HepG2 (cell line): ENCODE results near the gene SCYGR4. TPM values are rescaled to one million over a fixed set of nuclear protein-coding genes. Genes with fewer than 3 reads are reported as not detected.

Experiments
- ATAC-seq: fragments of 200-7000 bp; cut with Tn5 transposase; 3 replicates; pipeline ENCODE4 v1.9.1; 2020; ENCODE audit warnings: mild to moderate bottlenecking, moderate library complexity
- BruUV-seq: library from RNA; stranded (reverse); fragments of 400-500 nt; replicated peaks from 2 replicates; lab custom pipeline; 2021; lab: Mats Ljungman, UMichigan
- CTCF ChIA-PET: fragments of 300-600 bp; formaldehyde crosslinking; extraction: SDS; loops from one replicate; lab custom pipeline; 2021; ENCODE audit warnings: low total read pairs, inconsistent platforms, low intra/inter-chr PET ratio; lab: Yijun Ruan, JAX
- POLR2A ChIA-PET: fragments of 350-600 bp; sonication (Branson Sonifier 250); formaldehyde crosslinking; loops from one replicate; lab custom pipeline; 2020; ENCODE audit warnings: antibody characterized with exemption, inconsistent platforms; lab: Yijun Ruan, JAX
- DNase-seq: peaks from one replicate; pipeline ENCODE4 v3.0.0-alpha.2; 2015; ENCODE audit warnings: low spot score
- FAIRE-seq: peaks from 3 replicates; lab custom pipeline; 2011; peaks lifted over from hg19 to GRCh38; lab: Jason Lieb, UNC
- H2AFZ ChIP-seq: one replicate; pipeline ENCODE4 v1.6.1; 2011; ENCODE audit warnings: low read length, inconsistent platforms
- H3K27ac ChIP-seq: fragments of 300-600 bp; 3 replicates; pipeline ENCODE4 v1.8.0; 2011; ENCODE audit warnings: mixed run types, mild to moderate bottlenecking, mixed read lengths, low read length, inconsistent platforms; ENCODE audit not compliant: insufficient read depth; ENCODE audit errors: extremely low read length
- H3K27me3 ChIP-seq, 2 experiments: fragments of 200-600 bp in 1 of 2; 2 replicates in 1 of 2; 3 replicates in 1 of 2; pipeline versions ENCODE4 v1.6.0 to v1.8.0; 2011; ENCODE audit warnings: low read length in 2 of 2, mild to moderate bottlenecking in 2 of 2, moderate library complexity in 2 of 2, inconsistent platforms in 1 of 2; ENCODE audit not compliant: insufficient read depth in 2 of 2, control insufficient read depth in 1 of 2
- H3K36me3 ChIP-seq, 2 experiments: fragments of 200-600 bp in 1 of 2; replicated peaks in 1 of 2; 2 replicates in 1 of 2; 3 replicates in 1 of 2; pipeline versions ENCODE4 v1.5.1 to v1.8.0; 2011; ENCODE audit warnings: low read length in 2 of 2, inconsistent platforms in 1 of 2; ENCODE audit not compliant: insufficient read depth in 2 of 2, control insufficient read depth in 1 of 2
- H3K4me1 ChIP-seq: 2 replicates; pipeline ENCODE4 v1.5.1; 2012; ENCODE audit warnings: low read length, inconsistent platforms; ENCODE audit not compliant: insufficient read depth
- H3K4me2 ChIP-seq: 2 replicates; pipeline ENCODE4 v1.6.0; 2011; ENCODE audit warnings: low read depth, low read length, inconsistent platforms
- H3K4me3 ChIP-seq, 3 experiments: fragments of 200-600 bp in 1 of 3; sonication (generic), shearing (Covaris generic) in 1 of 3; replicated peaks in 1 of 3; 2 replicates each; pipeline ENCODE4 v1.5.1; 2011 to 2016; ENCODE audit warnings: low read length in 3 of 3, inconsistent platforms in 2 of 3, low read depth in 2 of 3, mild to moderate bottlenecking in 2 of 3, control low read depth in 1 of 3, mixed read lengths in 1 of 3; ENCODE audit not compliant: insufficient read depth in 1 of 3
- H3K79me2 ChIP-seq: one replicate; pipeline ENCODE4 v1.6.1; 2011; ENCODE audit warnings: low read length, inconsistent platforms; ENCODE audit not compliant: insufficient read depth
- H3K9ac ChIP-seq: 2 replicates; pipeline ENCODE4 v1.6.0; 2011; ENCODE audit warnings: mild to moderate bottlenecking, low read depth, low read length, inconsistent platforms; ENCODE audit not compliant: insufficient read depth
- H3K9me3 ChIP-seq: 2 replicates; pipeline ENCODE4 v1.5.1; 2012; ENCODE audit warnings: mild to moderate bottlenecking, low read length
- H4K20me1 ChIP-seq: 2 replicates; pipeline ENCODE4 v1.6.0; 2011; ENCODE audit warnings: inconsistent platforms, mild to moderate bottlenecking, low read length, moderate library complexity; ENCODE audit not compliant: insufficient read depth
- AHR ChIP-seq: IDR thresholded peaks from 2 replicates; pipeline ENCODE4 v1.6.1; 2018; ENCODE audit warnings: missing genetic modification reagents, missing compliant biosample characterization
- BCL3 ChIP-seq: sonication (generic); formaldehyde crosslinking; IDR thresholded peaks from 2 replicates; pipeline ENCODE4 v1.5.1; 2020; ENCODE audit warnings: mild to moderate bottlenecking, missing genetic modification reagents, moderate library complexity
- FOXM1 ChIP-seq: sonication (generic); formaldehyde crosslinking; IDR thresholded peaks from 2 replicates; pipeline ENCODE4 v1.5.0; 2020; ENCODE audit warnings: missing genetic modification reagents
- IKZF5 ChIP-seq: IDR thresholded peaks from 2 replicates; pipeline ENCODE4 v1.6.1; 2018; ENCODE audit warnings: missing genetic modification reagents, mild to moderate bottlenecking, missing compliant biosample characterization
- KAT2B ChIP-seq: fragments of 150-350 bp; IDR thresholded peaks from 2 replicates; pipeline ENCODE4 v1.6.1; 2014; ENCODE audit warnings: low read depth, low read length, borderline replicate concordance
- MEIS2 ChIP-seq: sonication (generic); formaldehyde crosslinking; IDR thresholded peaks from 2 replicates; pipeline ENCODE4 v1.9.0; 2021; ENCODE audit warnings: mild to moderate bottlenecking, missing genetic modification reagents
- REPIN1 ChIP-seq: sonication (generic); formaldehyde crosslinking; IDR thresholded peaks from 2 replicates; pipeline ENCODE4 v1.8.0; 2022; ENCODE audit warnings: missing genetic modification reagents, low read depth, mild to moderate bottlenecking, borderline replicate concordance
- SP4 ChIP-seq: sonication (generic); formaldehyde crosslinking; IDR thresholded peaks from 2 replicates; pipeline ENCODE4 v1.8.1; 2023; ENCODE audit warnings: mild to moderate bottlenecking, missing genetic modification reagents
- SP5 ChIP-seq: IDR thresholded peaks from 2 replicates; pipeline ENCODE4 v1.6.1; 2016; ENCODE audit warnings: low read depth, borderline replicate concordance
- THAP11 ChIP-seq: IDR thresholded peaks from 2 replicates; pipeline ENCODE4 v1.6.1; 2016; ENCODE audit warnings: missing biosample characterization, missing genetic modification reagents
- WGBS: methylation state at CpG from one replicate; pipeline ENCODE4 v1.1.6; 2017; ENCODE audit warnings: low lambda C conversion rate; 5-methylcytosine and 5-hydroxymethylcytosine counted together
- in situ Hi-C: cut with HindIII; loops from 2 replicates; pipeline ENCODE4 v1.10.0; 2017; ENCODE audit warnings: low pct_unique_long_range_greater_than_20kb; ENCODE audit not compliant: extremely low pct_ligation_motif_present
- intact Hi-C: fragments of 100-400 bp; cut with micrococcal nuclease; formaldehyde crosslinking; loops from one replicate; pipeline ENCODE4 v1.10.0; 2022; ENCODE audit not compliant: unreplicated experiment
- polyA plus RNA-seq, 8 experiments: library from polyadenylated mRNA; depleted of rRNA in 3 of 8; stranded (reverse) in 7 of 8; unstranded in 1 of 8; fragments of >200 nt; fragmentation: Illumina TruSeq in 4 of 8; extraction: Trizol in 4 of 8; gene quantifications; 2 replicates each; pipeline versions ENCODE4 v1.2.1 to v1.2.3, GENCODE V29; 2011 to 2016; ENCODE audit warnings: low read depth in 4 of 8, missing spikeins in 1 of 8, mixed read lengths in 1 of 8; ENCODE audit not compliant: insufficient read depth in 1 of 8
- total RNA-seq, 5 experiments: library from RNA; depleted of rRNA; stranded (reverse); fragments of >200 nt; fragmentation: Illumina TruSeq; extraction: Trizol; gene quantifications; 2 replicates each; pipeline ENCODE4 v1.2.3, GENCODE V29; 2016; ENCODE audit warnings: low read depth in 1 of 5

SCYGR4 gene
- total and polyA plus RNA-seq, 2 of the 13 experiments (the other 11 are each of a cell fraction or from before 2014, with no cell fraction given): not detected

GRCh38 chr2:227614246-227614645 lies 3.1 kb upstream of the SCYGR4 start:
- H4K20me1 ChIP-seq: no peaks in the 10 kb centered on the region
- ATAC-seq: no peak
- no peak for TF ChIP-seq REPIN1 (CRISPR knock-in tag)
- TF ChIP-seq KAT2B: no peak
- no peak for TF ChIP-seq SP5
- TF ChIP-seq BCL3 (CRISPR knock-in tag): no peak
- TF ChIP-seq THAP11 (CRISPR knock-in tag): no peak
- TF ChIP-seq FOXM1: no peak
- no peak for TF ChIP-seq MEIS2 (CRISPR knock-in tag)
- no peak for TF ChIP-seq AHR (CRISPR knock-in tag)
- no peak for TF ChIP-seq SP4 (CRISPR knock-in tag)
- TF ChIP-seq IKZF5 (CRISPR knock-in tag): no peak
- H2AFZ ChIP-seq: no peak overlapping the region
- intact Hi-C loops: no loop called here
- ChIA-PET POLR2A (no interaction called here), CTCF (no interaction called here)
- FAIRE-seq: no peak
- no peak overlapping the region for H3K9ac ChIP-seq
- WGBS: 70% methylated on average over 2 of the region's 4 CpGs
- H3K4me1 ChIP-seq: peaks cover 30% of the 10 kb centered on the region
- no peak for DNase-seq
- no peak overlapping the region for H3K27ac ChIP-seq
- H3K36me3 ChIP-seq: no peaks in the 10 kb centered on the region
- BruUV-seq: no TSS peak
- in situ Hi-C loops: no loop called here
- H3K79me2 ChIP-seq: no peaks in the 10 kb centered on the region
- no peak overlapping the region for H3K4me3 ChIP-seq
- H3K27me3 ChIP-seq: no peaks in the 10 kb centered on the region; a peak in 2 of 5 replicates
- H3K9me3 ChIP-seq: no peaks in the 10 kb centered on the region
- H3K4me2 ChIP-seq: no peak overlapping the region
